Stimulated activated CD4-positive, alpha-beta T cell treated with anti-CD3 and anti-CD28 coated beads, Interleukin-1b, Interleukin-23, amount 100 ng/mL, for 4 hours (primary cell): ENCODE data around the gene RPL11.
"Not testable (repeated sequence)": the region's sequence is repeated elsewhere in the genome, so short reads cannot be mapped to it uniquely, and the experiment has no call there.

ENCODE experiments used
- DNase-seq, 2 donors: peaks; one replicate each; pipeline ENCODE4 v3.0.0-alpha.2; 2020; ENCODE audit warnings: low read depth in 2 of 2

The RPL11 gene

GRCh38 chr1:23732363-23733224 lies 41.0 kb downstream of the RPL11 start:
- DNase-seq = no peak

DNA sequence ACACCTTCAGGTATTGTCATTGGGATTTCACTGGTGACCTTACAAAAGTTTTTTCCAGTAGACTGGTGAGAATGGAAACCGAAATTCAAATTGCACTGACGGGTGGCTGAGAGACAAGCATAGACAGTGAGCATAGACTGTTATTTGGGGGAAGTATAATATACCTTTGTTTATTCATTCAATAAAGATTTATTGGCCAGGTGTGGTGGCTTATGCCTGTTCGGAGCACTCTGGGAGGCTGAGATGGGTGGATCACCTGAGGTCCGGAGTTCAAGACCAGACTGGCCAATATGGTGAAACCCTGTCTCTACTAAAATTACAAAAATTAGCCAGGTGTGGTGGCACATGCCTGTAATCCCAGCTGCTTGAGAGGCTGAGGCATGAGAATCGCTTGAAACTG lies 41.7 kb downstream of the RPL11 start:
- DNase-seq = not testable (repeated sequence)

DNA sequence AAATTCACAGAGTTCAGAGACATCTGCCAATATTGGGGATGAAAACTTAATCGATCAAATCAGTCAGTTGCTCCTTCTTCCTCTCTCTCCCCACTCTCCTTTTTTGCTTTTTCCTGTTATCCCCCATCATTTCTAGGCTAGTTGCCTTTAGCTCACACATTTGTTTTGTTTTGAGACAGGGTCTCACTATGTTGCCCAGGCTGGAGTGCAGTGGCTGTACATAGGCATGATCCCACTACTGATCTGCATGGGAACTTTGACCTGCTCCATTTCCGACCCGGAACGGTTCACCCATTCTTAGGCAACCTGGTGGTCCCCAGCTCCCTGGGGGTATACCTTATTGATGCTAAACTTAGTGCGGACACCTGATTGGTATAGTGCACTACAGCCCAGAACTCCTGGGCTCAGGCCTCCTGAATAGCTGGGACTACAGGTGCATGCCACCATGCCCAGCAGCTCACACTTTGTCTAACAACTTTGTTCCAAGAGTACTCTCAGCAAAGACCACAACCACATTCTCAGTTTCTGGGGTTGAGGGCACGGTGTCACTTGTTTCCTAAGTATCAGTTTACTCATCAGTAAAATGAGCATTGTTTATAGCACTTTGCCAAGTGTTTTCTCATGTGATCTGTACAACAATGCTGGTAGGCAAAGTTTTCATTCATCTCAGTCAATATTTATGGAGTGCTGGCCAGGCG lies 45.0 kb downstream of the RPL11 start:
- no peak for DNase-seq

DNA sequence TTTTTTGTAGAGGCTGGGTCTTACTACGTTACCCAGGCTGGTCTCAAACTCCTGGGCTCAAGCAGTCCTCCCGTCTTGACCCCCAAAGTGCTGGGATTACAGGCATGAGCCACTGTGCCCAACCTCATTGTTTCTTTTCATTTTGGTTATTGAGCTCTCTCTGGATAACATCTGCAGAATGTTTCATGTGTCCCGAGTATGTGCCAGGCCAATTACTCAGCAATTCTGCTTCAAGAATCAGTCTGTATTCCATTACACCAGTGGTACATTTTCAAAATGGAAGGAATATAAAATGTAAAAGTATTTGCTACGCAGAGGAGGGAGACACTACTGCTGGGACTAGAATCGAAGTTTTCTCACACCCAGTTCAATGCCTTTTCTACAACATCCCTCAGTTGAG lies 50.0 kb downstream of the RPL11 start:
- DNase-seq = no peak

DNA sequence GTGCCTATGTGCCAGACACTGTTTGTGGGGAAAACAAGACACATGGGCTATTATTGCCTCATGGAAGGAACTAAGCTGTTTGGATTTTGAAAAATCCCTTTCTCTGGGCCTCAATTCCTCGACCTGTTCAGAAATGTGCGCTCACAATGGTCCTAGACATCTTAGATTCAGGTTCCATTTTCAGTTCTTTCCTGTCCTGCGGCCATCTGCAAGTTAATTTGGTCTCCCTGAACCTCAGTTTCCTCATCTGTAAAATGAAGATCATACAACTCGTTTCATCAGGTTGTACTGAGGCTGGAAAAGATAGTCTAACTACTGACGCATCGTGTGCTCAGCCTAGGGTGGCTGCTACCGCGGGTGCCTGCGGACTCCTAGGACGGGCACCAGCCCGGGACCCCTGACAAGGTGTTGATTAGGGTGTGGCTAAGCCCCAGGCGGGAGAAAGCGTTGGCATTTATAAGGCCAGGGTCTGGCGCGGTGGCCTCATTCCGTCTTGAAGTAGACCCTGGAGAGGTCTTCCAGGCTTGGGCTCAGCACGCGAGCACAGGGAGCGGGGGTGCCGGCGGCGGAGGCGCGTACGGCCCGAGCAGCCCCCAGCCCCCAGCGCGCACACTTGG lies 51.2 kb downstream of the RPL11 start:
- no peak for DNase-seq

GRCh38 chr1:23743287-23744152 lies 51.9 kb downstream of the RPL11 start, which contains the start of gene ELOA:
ELOA (plus strand) TSS chr1:23743471; CDS start chr1:23743504, 33 bp downstream.
- DNase-seq = peak; percentile 55 to 74

- DNase-seq = no peak
These were observed 53.9 kb downstream of the RPL11 start for GRCh38 chr1:23745515-23745914.
